Amniotic stem cell (primary cell): Measurements from ENCODE around the gene JSRP1.

Source experiments
- DNase-seq: peaks from one replicate; lab custom pipeline; 2025; lab: John Stamatoyannopoulos, UW

Gene JSRP1

GRCh38 chr19:2255982-2256685 lies at the start of gene JSRP1:
Gene JSRP1 (minus strand): TSS chr19:2256417. CDS start chr19:2255314, 1,103 bp downstream.
- no peak for DNase-seq

GRCh38 chr19:2305452-2306280 lies 49.4 kb upstream of the JSRP1 start:
- no peak for DNase-seq

GRCh38 chr19:2303211-2303798 lies 47.1 kb upstream of the JSRP1 start:
- no peak for DNase-seq

- no peak for DNase-seq
Observed at GRCh38 chr19:2302319-2303210, 46.3 kb upstream of the JSRP1 start.

GRCh38 chr19:2300533-2300932 lies 44.3 kb upstream of the JSRP1 start:
- DNase-seq, result no peak

GRCh38 chr19:2296141-2296540 lies 39.9 kb upstream of the JSRP1 start:
- DNase-seq, result no peak

GRCh38 chr19:2294687-2295335 lies 38.6 kb upstream of the JSRP1 start:
- peak; percentile 33 for DNase-seq

GRCh38 chr19:2291185-2291751 lies 35.1 kb upstream of the JSRP1 start:
- DNase-seq, result no peak

GRCh38 chr19:2290441-2291184 lies 34.4 kb upstream of the JSRP1 start:
- DNase-seq, result no peak

- DNase-seq, result no peak
Observed at GRCh38 chr19:2289714-2290435, 33.7 kb upstream of the JSRP1 start.

GRCh38 chr19:2288818-2289713 lies 32.8 kb upstream of the JSRP1 start:
- DNase-seq, result no peak

- DNase-seq, result no peak
Observed at GRCh38 chr19:2288338-2288817, 32.2 kb upstream of the JSRP1 start.

GRCh38 chr19:2287585-2288337 lies 31.5 kb upstream of the JSRP1 start:
- no peak for DNase-seq

GRCh38 chr19:2286402-2287140 lies 30.4 kb upstream of the JSRP1 start:
- no peak for DNase-seq

- DNase-seq, result no peak
Observed at GRCh38 chr19:2283835-2284507, 27.8 kb upstream of the JSRP1 start.

- DNase-seq, result no peak
Observed at GRCh38 chr19:2282862-2283237, 26.6 kb upstream of the JSRP1 start.
